ENCODE data around the gene RPS2.
A peak's percentile ranks its signal among the peaks of the same experiment; 100 is the strongest.

Gene RPS2

GRCh38 chr16:2003827-2004641 is 39.4 kb upstream of the RPS2 start (continued):
- TF ChIP-seq ZNF610 (tag by site-specific recombination; IDR thresholded peaks at IDR 0.05; ENCODE audit: borderline replicate concordance), result no peak; the same call in 1 of the 2 replicates
- TF ChIP-seq ZSCAN16 (tag by site-specific recombination; IDR thresholded peaks at IDR 0.05), result no peak
- no peak for TF ChIP-seq ZNF423 (tag by site-specific recombination; IDR thresholded peaks at IDR 0.05)
- no peak for TF ChIP-seq ZNF114 (tag by site-specific recombination; IDR thresholded peaks at IDR 0.05)
- TF ChIP-seq ZNF354C (tag by site-specific recombination; IDR thresholded peaks at IDR 0.05; ENCODE audit: borderline replicate concordance, low read depth), result no peak
- TF ChIP-seq ZNF654 (tag by site-specific recombination; IDR thresholded peaks at IDR 0.05; ENCODE audit: low read depth), result peak; percentile 35; the same call in 1 of the 2 replicates
- no peak for TF ChIP-seq MEIS1 (CRISPR knock-in tag; IDR thresholded peaks at IDR 0.05; ENCODE audit: borderline replicate concordance)
- no peak for TF ChIP-seq ZNF521 (tag by site-specific recombination; IDR thresholded peaks at IDR 0.05)
- no peak for TF ChIP-seq ZNF513 (tag by site-specific recombination; IDR thresholded peaks at IDR 0.05)
- TF ChIP-seq ZNF658 (tag by site-specific recombination; IDR thresholded peaks at IDR 0.05), result no peak
- no peak for TF ChIP-seq ZNF169 (tag by site-specific recombination; IDR thresholded peaks at IDR 0.05)
- peak; percentile 12; the same call in 1 of the 2 replicates for TF ChIP-seq ZBTB6 (tag by site-specific recombination; IDR thresholded peaks at IDR 0.05)
- no peak for TF ChIP-seq ZNF223 (tag by site-specific recombination; IDR thresholded peaks at IDR 0.05)
- no peak for TF ChIP-seq ZNF157 (tag by site-specific recombination; IDR thresholded peaks at IDR 0.05)
- peak; percentile 62 for TF ChIP-seq ZIC2 (tag by site-specific recombination; IDR thresholded peaks at IDR 0.05)
- peak; percentile 82 for TF ChIP-seq ZBTB48 (tag by site-specific recombination; IDR thresholded peaks at IDR 0.05)
- TF ChIP-seq SCRT2 (tag by site-specific recombination; IDR thresholded peaks at IDR 0.05), result peak; percentile 93
- TF ChIP-seq ZNF704 (tag by site-specific recombination; IDR thresholded peaks at IDR 0.05), result peak; percentile 76; the same call in 1 of the 2 replicates
- TF ChIP-seq ZNF791 (tag by site-specific recombination; IDR thresholded peaks at IDR 0.05), result no peak
- TF ChIP-seq ZNF2 (tag by site-specific recombination; IDR thresholded peaks at IDR 0.05), result peak; percentile 37; the same call in 1 of the 2 replicates
- no peak for TF ChIP-seq FEZF1 (tag by site-specific recombination; IDR thresholded peaks at IDR 0.05)
- TF ChIP-seq ZNF629 (tag by site-specific recombination; IDR thresholded peaks at IDR 0.05), result 0 out of 2 replicates have a peak, but pooled peaks have one; percentile 39
- TF ChIP-seq KLF7 (tag by site-specific recombination; IDR thresholded peaks at IDR 0.05; ENCODE audit: borderline replicate concordance), result peak; percentile 94
- TF ChIP-seq ZNF48 (tag by site-specific recombination; IDR thresholded peaks at IDR 0.05), result no peak
- no peak for TF ChIP-seq ZNF558 (tag by site-specific recombination; IDR thresholded peaks at IDR 0.05)
- no peak; the same call in 1 of the 2 replicates for TF ChIP-seq ZNF391 (tag by site-specific recombination; IDR thresholded peaks at IDR 0.05; ENCODE audit: borderline replicate concordance, low read depth)
- no peak for TF ChIP-seq ZNF555 (tag by site-specific recombination; conservative IDR thresholded peaks at IDR 0.05)
- TF ChIP-seq SP2 (tag by site-specific recombination; IDR thresholded peaks at IDR 0.05), result peak; percentile 29; the same call in 1 of the 2 replicates
- TF ChIP-seq ZNF692 (tag by site-specific recombination; IDR thresholded peaks at IDR 0.05), result peak; percentile 83
- TF ChIP-seq ZNF214 (tag by site-specific recombination; IDR thresholded peaks at IDR 0.05; ENCODE audit: borderline replicate concordance), result no peak
- peak; percentile 70; the same call in 1 of the 2 replicates for TF ChIP-seq ZNF394 (tag by site-specific recombination; IDR thresholded peaks at IDR 0.05; ENCODE audit: borderline replicate concordance)
- peak; percentile 51; the same call in 1 of the 2 replicates for TF ChIP-seq ZBTB44 (tag by site-specific recombination; IDR thresholded peaks at IDR 0.05)
- TF ChIP-seq OSR2 (tag by site-specific recombination; IDR thresholded peaks at IDR 0.05), result no peak
- TF ChIP-seq KLF8 (tag by site-specific recombination; IDR thresholded peaks at IDR 0.05), result peak; percentile 74; the same call in 1 of the 2 replicates
